Endothelial cell (in vitro differentiated cells): ENCODE results near the gene TMEM167A. TPM values are rescaled to one million over a fixed set of nuclear protein-coding genes. Genes with fewer than 3 reads are reported as not detected.

Experiments
- DNase-seq: peaks from one replicate; pipeline ENCODE4 v3.0.0; 2021; ENCODE audit warnings: low spot score
- H3K27ac Mint-ChIP-seq: one replicate; pipeline ENCODE4 v1.8.0; 2021; ENCODE audit warnings: mixed read lengths, inconsistent platforms; ENCODE audit not compliant: unreplicated experiment
- H3K27me3 Mint-ChIP-seq: one replicate; pipeline ENCODE4 v1.8.0; 2021; ENCODE audit warnings: mild to moderate bottlenecking, moderate library complexity, mixed read lengths, inconsistent platforms; ENCODE audit not compliant: unreplicated experiment
- H3K36me3 Mint-ChIP-seq: one replicate; pipeline ENCODE4 v1.8.0; 2021; ENCODE audit warnings: mild to moderate bottlenecking, low read depth, mixed read lengths, inconsistent platforms; ENCODE audit not compliant: unreplicated experiment
- H3K4me1 Mint-ChIP-seq: one replicate; pipeline ENCODE4 v1.8.0; 2021; ENCODE audit warnings: mild to moderate bottlenecking, mixed read lengths, inconsistent platforms; ENCODE audit not compliant: unreplicated experiment
- H3K4me3 Mint-ChIP-seq: one replicate; pipeline ENCODE4 v1.8.0; 2021; ENCODE audit warnings: mild to moderate bottlenecking, mixed read lengths, inconsistent platforms; ENCODE audit not compliant: unreplicated experiment
- H3K9me3 Mint-ChIP-seq: one replicate; pipeline ENCODE4 v1.8.0; 2021; ENCODE audit warnings: mixed read lengths, inconsistent platforms; ENCODE audit not compliant: unreplicated experiment
- total RNA-seq: library from RNA; stranded (reverse); fragmentation: NEBNext Ultra II Directional; extraction: Animal tissue kit (Norgen Biotek cat#: 25700); gene quantifications from one replicate; pipeline ENCODE4 v1.2.1, GENCODE V29; 2021; ENCODE audit not compliant: unreplicated experiment
- TF ChIP-seq, protein P1 (sequence below): fragments of 200-600 bp; sonication (generic); IDR thresholded peaks from one replicate; pipeline ENCODE4 v1.5.0; 2021; ENCODE audit warnings: antibody characterized with exemption; ENCODE audit not compliant: unreplicated experiment

The TMEM167A gene
- total RNA-seq, 1 donor from 2014 or later: 106 TPM

DNA sequence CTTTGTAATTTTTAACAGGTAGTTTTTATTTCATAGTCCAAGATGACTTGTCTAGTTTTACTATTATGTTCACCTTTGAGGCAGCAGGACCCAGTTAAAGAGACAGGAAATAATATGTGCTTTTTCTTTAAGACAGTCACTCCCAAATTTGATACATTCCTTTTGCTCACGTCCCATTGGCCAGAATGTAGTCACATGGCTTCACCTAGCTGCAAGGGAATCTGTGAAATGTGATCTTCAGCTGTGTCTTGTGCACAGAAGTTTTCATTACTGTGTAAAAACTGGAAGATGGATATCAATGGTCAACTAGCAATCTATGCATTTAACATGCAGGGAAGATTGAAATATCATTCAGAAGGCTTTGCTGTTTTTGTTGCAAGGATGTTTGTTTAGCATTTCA lies 41.3 kb upstream of the TMEM167A start:
- TF ChIP-seq, protein P1, sequence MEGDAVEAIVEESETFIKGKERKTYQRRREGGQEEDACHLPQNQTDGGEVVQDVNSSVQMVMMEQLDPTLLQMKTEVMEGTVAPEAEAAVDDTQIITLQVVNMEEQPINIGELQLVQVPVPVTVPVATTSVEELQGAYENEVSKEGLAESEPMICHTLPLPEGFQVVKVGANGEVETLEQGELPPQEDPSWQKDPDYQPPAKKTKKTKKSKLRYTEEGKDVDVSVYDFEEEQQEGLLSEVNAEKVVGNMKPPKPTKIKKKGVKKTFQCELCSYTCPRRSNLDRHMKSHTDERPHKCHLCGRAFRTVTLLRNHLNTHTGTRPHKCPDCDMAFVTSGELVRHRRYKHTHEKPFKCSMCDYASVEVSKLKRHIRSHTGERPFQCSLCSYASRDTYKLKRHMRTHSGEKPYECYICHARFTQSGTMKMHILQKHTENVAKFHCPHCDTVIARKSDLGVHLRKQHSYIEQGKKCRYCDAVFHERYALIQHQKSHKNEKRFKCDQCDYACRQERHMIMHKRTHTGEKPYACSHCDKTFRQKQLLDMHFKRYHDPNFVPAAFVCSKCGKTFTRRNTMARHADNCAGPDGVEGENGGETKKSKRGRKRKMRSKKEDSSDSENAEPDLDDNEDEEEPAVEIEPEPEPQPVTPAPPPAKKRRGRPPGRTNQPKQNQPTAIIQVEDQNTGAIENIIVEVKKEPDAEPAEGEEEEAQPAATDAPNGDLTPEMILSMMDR: no peak
- Mint-ChIP-seq H3K4me1 (peaks cover 3% of the 10 kb centered on the region), H3K9me3 (peaks cover 6% of the 10 kb centered on the region), H3K36me3 (peaks cover 7% of the 10 kb centered on the region), H3K27ac (no peak overlapping the region), H3K27me3 (no peaks in the 10 kb centered on the region), H3K4me3 (no peak overlapping the region)
- no peak for DNase-seq

DNA sequence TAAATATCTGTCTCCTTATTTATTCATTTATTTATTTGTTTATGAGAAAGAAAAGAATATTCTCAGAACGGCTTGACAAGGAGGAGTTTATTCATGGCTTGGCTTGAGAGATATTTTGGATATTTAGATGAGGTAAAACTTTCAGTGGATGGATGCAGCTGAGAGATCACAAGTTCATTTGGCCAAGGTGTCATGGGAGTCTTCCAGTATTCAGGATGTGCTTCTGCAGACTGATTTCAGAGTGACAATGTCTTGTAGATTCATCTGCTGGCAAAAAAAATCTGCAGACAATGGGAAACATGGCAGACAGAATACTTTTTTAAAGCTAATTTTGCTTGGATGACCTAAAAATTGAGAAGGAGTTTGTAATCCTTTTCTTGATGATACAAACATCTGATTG lies 38.6 kb upstream of the TMEM167A start:
- no peak overlapping the region for H3K4me3 Mint-ChIP-seq
- peaks cover 19% of the 10 kb centered on the region for H3K36me3 Mint-ChIP-seq
- TF ChIP-seq, protein P1: no peak
- H3K9me3 Mint-ChIP-seq: peaks cover 12% of the 10 kb centered on the region
- no peaks in the 10 kb centered on the region for H3K27me3 Mint-ChIP-seq
- no peak for DNase-seq
- peaks cover 3% of the 10 kb centered on the region for H3K4me1 Mint-ChIP-seq
- H3K27ac Mint-ChIP-seq: no peak overlapping the region

DNA sequence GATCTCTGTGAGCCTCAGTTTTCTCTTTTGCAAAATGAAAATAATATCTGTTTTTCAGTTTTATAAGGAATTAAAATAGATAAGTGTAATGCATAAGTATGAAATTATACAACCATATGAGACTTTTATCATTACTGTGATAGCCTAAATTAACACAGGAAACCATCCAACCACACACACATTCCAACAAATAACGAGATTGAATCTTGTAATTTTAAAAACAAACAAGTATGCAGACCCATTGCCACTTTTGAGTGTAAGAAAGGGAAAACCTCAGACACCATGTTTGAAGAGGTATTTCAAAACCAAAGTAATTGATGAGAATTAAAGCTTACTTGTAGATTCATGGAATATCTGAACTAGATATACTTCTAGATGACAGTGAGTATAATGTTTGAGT lies 32.2 kb upstream of the TMEM167A start:
- Mint-ChIP-seq H3K4me1 (peaks cover under 1% of the 10 kb centered on the region), H3K27ac (no peak overlapping the region)
- no peak for DNase-seq

DNA sequence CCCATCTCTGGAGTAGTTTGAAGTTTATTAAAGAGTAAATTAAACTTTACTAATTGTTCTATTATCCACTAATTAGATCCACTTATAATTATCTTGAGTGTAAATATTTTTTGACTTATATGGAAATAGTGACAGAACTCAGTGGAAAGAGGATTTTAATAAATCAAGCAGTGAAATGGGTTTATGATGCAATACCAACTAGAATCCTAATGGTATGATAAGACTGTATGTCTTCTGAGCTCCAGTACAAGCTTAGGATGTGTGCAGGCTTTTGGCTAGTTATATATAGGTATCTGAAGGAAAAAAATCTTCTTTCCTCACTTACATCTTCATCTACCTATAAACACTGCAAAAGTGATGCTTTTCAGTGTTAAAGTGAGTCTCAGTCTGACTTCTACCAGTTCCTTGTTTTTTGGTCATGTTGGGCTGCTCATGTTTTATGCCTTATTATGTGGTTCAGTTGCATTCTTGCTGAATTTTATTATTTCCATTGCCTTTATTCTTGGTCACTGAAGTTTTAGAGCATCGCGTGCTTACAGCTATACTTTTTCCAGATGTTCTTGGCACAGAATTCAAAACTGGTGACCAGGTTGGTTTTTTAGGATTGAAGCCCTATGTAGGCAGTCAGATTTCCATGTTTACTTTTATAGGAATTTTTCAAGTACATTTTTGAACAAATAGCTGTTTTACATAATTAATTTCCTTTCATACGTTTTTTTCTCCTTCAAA lies 30.7 kb upstream of the TMEM167A start:
- H3K9me3 Mint-ChIP-seq: peaks cover 6% of the 10 kb centered on the region
- H3K27me3 Mint-ChIP-seq: no peaks in the 10 kb centered on the region

More for the DNA sequence above, 32.2 kb upstream of the TMEM167A start:
- no peaks in the 10 kb centered on the region for H3K27me3 Mint-ChIP-seq
- H3K9me3 Mint-ChIP-seq: peaks cover 10% of the 10 kb centered on the region
- H3K36me3 Mint-ChIP-seq: peaks cover 14% of the 10 kb centered on the region
- TF ChIP-seq, protein P1: no peak
- H3K4me3 Mint-ChIP-seq: no peak overlapping the region

DNA sequence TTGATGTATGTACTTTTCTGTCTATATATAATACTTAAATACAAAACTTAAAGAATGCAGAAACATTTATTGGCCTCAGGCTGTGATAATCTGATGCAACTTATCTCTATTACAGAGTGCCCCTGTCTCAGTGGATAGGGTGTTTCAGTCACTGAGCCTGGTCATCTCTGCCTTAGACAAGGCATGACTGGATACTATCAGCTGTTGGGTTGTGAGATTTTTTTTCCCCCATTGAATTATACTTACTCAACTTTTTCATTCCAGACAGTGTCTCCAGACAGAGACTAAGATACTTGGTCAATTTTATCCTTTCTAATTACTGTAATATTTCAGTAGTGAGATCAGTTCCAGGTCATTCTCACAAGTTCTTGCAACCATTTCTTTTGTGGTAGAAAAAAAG lies 26.8 kb upstream of the TMEM167A start:
- no peak overlapping the region for H3K4me3 Mint-ChIP-seq

More for the DNA sequence above, 30.7 kb upstream of the TMEM167A start:
- DNase-seq: no peak
- Mint-ChIP-seq H3K36me3 (peaks cover 9% of the 10 kb centered on the region), H3K4me1 (no peaks in the 10 kb centered on the region), H3K27ac (no peak overlapping the region), H3K4me3 (no peak overlapping the region)
- TF ChIP-seq, protein P1: no peak

More for the DNA sequence above, 26.8 kb upstream of the TMEM167A start:
- Mint-ChIP-seq H3K9me3 (no peaks in the 10 kb centered on the region), H3K4me1 (no peaks in the 10 kb centered on the region), H3K27me3 (no peaks in the 10 kb centered on the region), H3K36me3 (no peaks in the 10 kb centered on the region), H3K27ac (no peak overlapping the region)
- DNase-seq: no peak
- TF ChIP-seq, protein P1: no peak
